H1 (cell line): ENCODE measurements around the gene PPP2R2C. TPM values are rescaled to one million over a fixed set of nuclear protein-coding genes. Genes with fewer than 3 reads are reported as not detected.
A peak's percentile ranks its signal among the peaks of the same experiment; 100 is the strongest.

Experiments used
- CTCF ChIA-PET: fragments of 300-600 bp; sonication (Branson Sonifier 250); formaldehyde crosslinking; loops from one replicate; lab custom pipeline; 2021; ENCODE audit not compliant: partially characterized antibody; lab: Charles Lee
- POLR2A ChIA-PET: fragments of 300-600 bp; sonication (Branson Sonifier 250); formaldehyde crosslinking; loops from one replicate; lab custom pipeline; 2021; ENCODE audit warnings: inconsistent platforms; ENCODE audit not compliant: partially characterized antibody; lab: Charles Lee
- DNase-seq, 2 experiments: peaks; one replicate each; pipeline versions ENCODE4 v3.0.0 to v3.0.0-alpha.2; 2010 to 2022; ENCODE audit warnings: low spot score in 2 of 2, low read depth in 1 of 2, mixed read lengths in 1 of 2
- FAIRE-seq: peaks from 2 replicates; lab custom pipeline; 2011; peaks lifted over from hg19 to GRCh38; lab: Jason Lieb, UNC
- H2AFZ ChIP-seq: 2 replicates; pipeline ENCODE4 v1.8.1; 2012; ENCODE audit warnings: low read length, inconsistent platforms
- H2AK5ac ChIP-seq: 2 replicates; pipeline ENCODE4 v1.6.1; 2013; ENCODE audit warnings: low read depth, low read length
- H2BK120ac ChIP-seq: replicated peaks from 2 replicates; pipeline ENCODE3; 2013; ENCODE audit warnings: low read depth, low read length, inconsistent platforms
- H2BK12ac ChIP-seq: 2 replicates; pipeline ENCODE4 v1.6.1; 2013; ENCODE audit warnings: low read depth, low read length
- H2BK15ac ChIP-seq: 2 replicates; pipeline ENCODE4 v1.6.1; 2013; ENCODE audit warnings: low read length
- H2BK20ac ChIP-seq: 2 replicates; pipeline ENCODE4 v1.6.1; 2013; ENCODE audit warnings: low read length
- H2BK5ac ChIP-seq: 2 replicates; pipeline ENCODE4 v1.6.1; 2013; ENCODE audit warnings: low read depth, low read length
- H3K14ac ChIP-seq: 2 replicates; pipeline ENCODE4 v1.6.1; 2013; ENCODE audit warnings: inconsistent platforms; ENCODE audit not compliant: insufficient read length
- H3K18ac ChIP-seq: 2 replicates; pipeline ENCODE4 v1.6.1; 2013; ENCODE audit warnings: low read length; ENCODE audit errors: extremely low read depth
- H3K23ac ChIP-seq: 2 replicates; pipeline ENCODE4 v1.6.1; 2013; ENCODE audit warnings: inconsistent platforms; ENCODE audit not compliant: insufficient read length
- H3K23me2 ChIP-seq: 2 replicates; pipeline ENCODE4 v1.6.1; 2013; ENCODE audit warnings: low read depth, low read length
- H3K27ac ChIP-seq: 2 replicates; pipeline ENCODE4 v1.6.1; 2011; ENCODE audit warnings: low read depth, low read length, inconsistent platforms
- H3K27me3 ChIP-seq, 4 experiments: replicated peaks in 1 of 4; 1 replicate in 1 of 4; 2 replicates in 3 of 4; pipeline versions ENCODE4 v1.6.1 to v1.8.1; 2011 to 2013; ENCODE audit warnings: low read length in 3 of 4, mild to moderate bottlenecking in 3 of 4, inconsistent platforms in 2 of 4, mixed read lengths in 2 of 4, moderate library complexity in 1 of 4; ENCODE audit not compliant: control insufficient read depth in 3 of 4, insufficient read depth in 3 of 4; ENCODE audit errors: extremely low read depth in 1 of 4
- H3K36me3 ChIP-seq, 4 experiments: 2 replicates each; pipeline versions ENCODE4 v1.6.1 to v1.8.1; 2011 to 2013; ENCODE audit warnings: mild to moderate bottlenecking in 4 of 4, low read length in 3 of 4, moderate library complexity in 2 of 4, control low read depth in 1 of 4, inconsistent platforms in 1 of 4; ENCODE audit not compliant: insufficient read depth in 4 of 4, control insufficient read depth in 2 of 4
- H3K4ac ChIP-seq: replicated peaks from 2 replicates; pipeline ENCODE3; 2013; ENCODE audit warnings: low read length, low read depth, mixed read lengths, inconsistent platforms; ENCODE audit not compliant: insufficient read length
- H3K4me1 ChIP-seq, 4 experiments: replicated peaks in 1 of 4; 1 replicate in 1 of 4; 2 replicates in 3 of 4; pipeline versions ENCODE4 v1.6.1 to v1.8.1; 2011 to 2013; ENCODE audit warnings: low read length in 3 of 4, inconsistent platforms in 2 of 4, mixed read lengths in 1 of 4; ENCODE audit not compliant: insufficient read depth in 4 of 4, control insufficient read depth in 3 of 4
- H3K4me2 ChIP-seq, 2 experiments: 2 replicates each; pipeline versions ENCODE4 v1.6.1 to v1.8.1; 2011 to 2013; ENCODE audit warnings: low read depth in 2 of 2, low read length in 2 of 2, control low read depth in 1 of 2, inconsistent platforms in 1 of 2, mild to moderate bottlenecking in 1 of 2; ENCODE audit not compliant: insufficient read depth in 1 of 2
- H3K4me3 ChIP-seq, 4 experiments: fragments of 200-600, 300-600 bp in 1 of 4; sonication (generic), shearing (Covaris generic), sonication (Bioruptor Twin) in 1 of 4; 2 replicates each; pipeline versions ENCODE4 v1.5.1 to v1.8.1; 2011 to 2016; ENCODE audit warnings: low read length in 4 of 4, low read depth in 3 of 4, control low read depth in 2 of 4, inconsistent platforms in 2 of 4, mild to moderate bottlenecking in 2 of 4, mixed read lengths in 1 of 4, moderate library complexity in 1 of 4; ENCODE audit not compliant: insufficient read depth in 2 of 4; ENCODE audit errors: extremely low read depth in 1 of 4
- H3K56ac ChIP-seq: replicated peaks from 2 replicates; pipeline ENCODE3; 2013; ENCODE audit warnings: low read depth, mild to moderate bottlenecking, mixed read lengths, low read length, inconsistent platforms; ENCODE audit not compliant: insufficient read length
- H3K79me1 ChIP-seq: 2 replicates; pipeline ENCODE4 v1.6.1; 2013; ENCODE audit warnings: low read depth, low read length, control low read depth
- H3K79me2 ChIP-seq, 2 experiments: 2 replicates each; pipeline versions ENCODE4 v1.6.1 to v1.8.1; 2012 to 2013; ENCODE audit warnings: low read length in 2 of 2, mild to moderate bottlenecking in 2 of 2, inconsistent platforms in 1 of 2; ENCODE audit not compliant: insufficient read depth in 2 of 2, control insufficient read depth in 1 of 2
- H3K9ac ChIP-seq, 4 experiments: replicated peaks in 1 of 4; 1 replicate in 1 of 4; 2 replicates in 3 of 4; pipeline versions ENCODE4 v1.6.1 to v1.8.1; 2011 to 2013; ENCODE audit warnings: low read depth in 3 of 4, low read length in 3 of 4, control low read depth in 2 of 4, mild to moderate bottlenecking in 2 of 4, moderate library complexity in 2 of 4, inconsistent platforms in 1 of 4; ENCODE audit errors: extremely low read depth in 1 of 4
- H3K9me3 ChIP-seq, 2 experiments: 2 replicates each; pipeline versions ENCODE4 v1.6.1 to v1.8.1; 2012 to 2013; ENCODE audit warnings: mild to moderate bottlenecking in 2 of 2, moderate library complexity in 2 of 2, control low read depth in 1 of 2, inconsistent platforms in 1 of 2, low read depth in 1 of 2, low read length in 1 of 2, mixed read lengths in 1 of 2; ENCODE audit not compliant: insufficient read depth in 2 of 2
- H4K20me1 ChIP-seq, 2 experiments: replicated peaks in 1 of 2; 2 replicates each; pipeline versions ENCODE3 to v1.8.1; 2011 to 2013; ENCODE audit warnings: inconsistent platforms in 2 of 2, low read length in 2 of 2, mild to moderate bottlenecking in 1 of 2; ENCODE audit not compliant: insufficient read depth in 2 of 2, control insufficient read depth in 1 of 2
- H4K5ac ChIP-seq: 2 replicates; pipeline ENCODE4 v1.6.1; 2013; ENCODE audit warnings: low read length, low read depth, mixed read lengths, inconsistent platforms; ENCODE audit not compliant: insufficient read length
- H4K8ac ChIP-seq: 2 replicates; pipeline ENCODE4 v1.8.0; 2013; ENCODE audit warnings: mild to moderate bottlenecking, moderate library complexity, low read length, inconsistent platforms; ENCODE audit not compliant: insufficient read depth; ENCODE audit errors: extremely low read depth
- H4K91ac ChIP-seq: replicated peaks from 2 replicates; pipeline ENCODE3; 2013; ENCODE audit warnings: low read length, mixed read lengths, inconsistent platforms; ENCODE audit not compliant: insufficient read length
- CBX5 ChIP-seq: fragments of 300-800, 300-1000 bp; sonication (generic); IDR thresholded peaks from 2 replicates; pipeline ENCODE4 v1.7.1; 2016; ENCODE audit warnings: antibody characterized with exemption, low read length, low read depth
- CTCF ChIP-seq, 3 experiments: IDR thresholded peaks; 1 replicate in 2 of 3; 2 replicates in 1 of 3; pipeline versions ENCODE4 v1.5.1 to v1.6.1; 2011; ENCODE audit warnings: low read length in 3 of 3, mild to moderate bottlenecking in 3 of 3, inconsistent platforms in 2 of 3, low read depth in 1 of 3, moderate library complexity in 1 of 3; ENCODE audit not compliant: insufficient read depth in 1 of 3; ENCODE audit errors: control extremely low read depth in 1 of 3
- RAD21 ChIP-seq, 2 experiments: IDR thresholded peaks in 1 of 2; conservative IDR thresholded peaks in 1 of 2; 2 replicates each; pipeline ENCODE4 v1.6.1; 2011; ENCODE audit warnings: low read depth in 2 of 2, low read length in 2 of 2, improper control_type of control experiment in 1 of 2, inconsistent platforms in 1 of 2, mild to moderate bottlenecking in 1 of 2, moderate library complexity in 1 of 2
- WGBS, 2 experiments: shearing (Covaris generic) in 1 of 2; methylation state at CpG; one replicate each; pipeline versions ENCODE4 v1.1.6 to v1.1.7; 2013 to 2015; ENCODE audit warnings: low lambda C conversion rate in 2 of 2, mixed read lengths in 2 of 2, inconsistent platforms in 1 of 2, low coverage in 1 of 2, missing lambda C conversion rate in 1 of 2; ENCODE audit not compliant: insufficient replicate concordance in 2 of 2, insufficient coverage in 1 of 2, insufficient read length in 1 of 2; ENCODE audit errors: extremely low coverage in 1 of 2, missing lambda C conversion rate in 1 of 2; 5-methylcytosine and 5-hydroxymethylcytosine counted together
- polyA plus RNA-seq, 7 experiments: library from polyadenylated mRNA; depleted of rRNA in 3 of 7; stranded (reverse) in 5 of 7; unstranded in 2 of 7; fragments of >200 nt in 5 of 7; fragments of 200-250 nt in 2 of 7; gene quantifications; 1 replicate in 5 of 7; 2 replicates in 1 of 7; 4 replicates in 1 of 7; pipeline versions ENCODE4 v1.2.1 to v1.2.3, GENCODE V29; 2011 to 2013; ENCODE audit warnings: missing spikeins in 2 of 7, mixed read lengths in 2 of 7
- total RNA-seq: library from RNA; stranded (reverse); fragmentation: NEBNext Ultra II Directional; extraction: Animal tissue kit (Norgen Biotek cat#: 25700); gene quantifications from 2 replicates; pipeline ENCODE4 v1.2.1, GENCODE V29; 2021

PPP2R2C gene
- total and polyA plus RNA-seq, 2 of the 8 experiments (the other 6 are each of a cell fraction or from before 2014, with no cell fraction given): 6.4 TPM

- Histone ChIP-seq H3K18ac (no peak overlapping the region), H4K8ac (no peak overlapping the region), H2BK15ac (no peak overlapping the region), H3K9me3 (peaks cover 5 to 10% of the 10 kb centered on the region in 2 experiments), H2AFZ (no peak overlapping the region), H3K9ac (no peak overlapping the region), H3K27me3 (no peaks in the 10 kb centered on the region; a peak in 1 of 7 replicates), H2BK120ac (no peak overlapping the region), H3K27ac (no peak overlapping the region), H2BK12ac (no peak overlapping the region), H3K4me2 (no peak overlapping the region), H3K4me1 (no peaks in the 10 kb centered on the region), H3K14ac (no peak overlapping the region), H3K56ac (no peak overlapping the region), H4K5ac (no peak overlapping the region), H4K20me1 (no peaks in the 10 kb centered on the region), H2BK5ac (no peak overlapping the region), H3K4me3 (no peak overlapping the region), H4K91ac (no peak overlapping the region), H3K23ac (no peak overlapping the region), H3K23me2 (no peaks in the 10 kb centered on the region), H3K36me3 (no peaks in the 10 kb centered on the region), H3K79me2 (no peaks in the 10 kb centered on the region), H2AK5ac (no peak overlapping the region), H2BK20ac (no peak overlapping the region), H3K79me1 (no peaks in the 10 kb centered on the region), H3K4ac (no peak overlapping the region)
- WGBS, 2 experiments: 81% methylated on average over 6 of the region's 6 CpGs; no CpG with 5 or more reads in 1 of the 2 experiments
- no peak for FAIRE-seq
- ChIA-PET CTCF (interaction anchor here (0.9 kb wide), 1 partner anchor 182 kb away, joined by 3 read pairs; no protein-coding TSS in a partner anchor), POLR2A (no interaction called here)
- 0 out of 4 replicates have a peak, but pooled peaks of 1 of the 2 experiments have one; percentile 1 for TF ChIP-seq RAD21 (IDR thresholded peaks at IDR 0.05 in 1 of 2, conservative IDR thresholded peaks at IDR 0.05 in 1 of 2; ENCODE audit: low read depth in 2 of 2, low read length in 2 of 2)
- no peak for TF ChIP-seq CBX5
- TF ChIP-seq CTCF (IDR thresholded peaks at IDR 0.05; ENCODE audit: control extremely low read depth in 1 of 3, insufficient read depth in 1 of 3, low read depth in 1 of 3, low read length in 3 of 3): peak in 1 of 3 experiments; percentile 21; a peak in 1 of 4 replicates
- DNase-seq: peak in 1 of 2 experiments; percentile 33
Observed at GRCh38 chr4:6499238-6499600, 26.8 kb upstream of the PPP2R2C start.
